ENCODE measurements around the gene GRM2. TPM values are rescaled to one million over a fixed set of nuclear protein-coding genes. Genes with fewer than 3 reads are reported as not detected.

GRM2 gene
- total RNA-seq, 1 experiment from 2014 or later, result 1.9 TPM

GRCh38 chr3:51717446-51717845 lies 10.6 kb downstream of the GRM2 start:
- Mint-ChIP-seq H3K27me3 (ENCODE audit: low read depth) (peaks cover 4% of the 10 kb centered on the region), H3K27ac (peak overlapping the region in 1 of 3 experiments; percentile 2; a peak in 1 of 7 replicates), H3K36me3 (ENCODE audit: insufficient read depth in 1 of 3, low read depth in 3 of 3) (peaks cover 0 to 10% (median 4%) of the 10 kb centered on the region in 3 experiments; a peak in 3 of 7 replicates), H3K9me3 (no peaks in the 10 kb centered on the region; a peak in 1 of 5 replicates), H3K4me3 (no peak overlapping the region), H3K4me1 (peaks cover 18 to 28% of the 10 kb centered on the region in 2 experiments)
- Histone ChIP-seq H3K79me2 (ENCODE audit: insufficient read depth, low read length) (no peaks in the 10 kb centered on the region), H3K4ac (ENCODE audit: low read depth, low read length) (no peak overlapping the region), H3K14ac (ENCODE audit: insufficient read depth, low read length) (no peak overlapping the region), H2BK5ac (ENCODE audit: insufficient read length, low read length) (no peak overlapping the region), H3K23me2 (ENCODE audit: insufficient read length, low read depth, low read length, poor library complexity, severe bottlenecking) (no peaks in the 10 kb centered on the region), H3K9me3 (ENCODE audit: control insufficient read depth, low read depth, low read length) (no peaks in the 10 kb centered on the region), H3K23ac (ENCODE audit: insufficient read length, low read depth, low read length) (no peak overlapping the region), H3K79me1 (ENCODE audit: insufficient read depth, low read depth, low read length, poor library complexity, severe bottlenecking) (no peaks in the 10 kb centered on the region), H3K27ac (ENCODE audit: insufficient read length, low read depth, low read length) (no peak overlapping the region), H3K4me1 (ENCODE audit: insufficient read depth, low read length) (peaks cover 3% of the 10 kb centered on the region; the same call in 1 of the 2 replicates), H2BK20ac (ENCODE audit: low read depth, low read length, poor library complexity, severe bottlenecking) (no peak overlapping the region), H3K4me2 (ENCODE audit: insufficient read depth, insufficient read length, low read length) (no peak overlapping the region), H4K8ac (replicated peaks; ENCODE audit: insufficient read length, low read depth, low read length) (no peak overlapping the region), H2AK5ac (ENCODE audit: insufficient read length, low read length) (no peak overlapping the region), H4K20me1 (ENCODE audit: control insufficient read depth, insufficient read depth, insufficient read length) (no peaks in the 10 kb centered on the region), H3K56ac (ENCODE audit: insufficient read length, low read depth, low read length) (no peak overlapping the region), H3K27me3 (ENCODE audit: insufficient read depth, low read length) (no peaks in the 10 kb centered on the region), H3T11ph (ENCODE audit: low read length) (no peak overlapping the region), H4K91ac (ENCODE audit: insufficient read length, low read depth, low read length) (no peak overlapping the region), H3K9ac (ENCODE audit: extremely low read depth, insufficient read length, low read length) (no peak overlapping the region), H4K5ac (ENCODE audit: insufficient read length, low read depth, low read length) (no peak overlapping the region), H2AFZ (ENCODE audit: low read length) (no peak overlapping the region), H2BK15ac (ENCODE audit: low read depth, low read length) (no peak overlapping the region), H3K18ac (ENCODE audit: insufficient read length, low read depth, low read length) (no peak overlapping the region), H2BK12ac (ENCODE audit: insufficient read length, low read depth, low read length) (no peak overlapping the region), H2BK120ac (ENCODE audit: low read depth, low read length, poor library complexity, severe bottlenecking) (no peak overlapping the region)
- TF ChIP-seq CTCF (conservative IDR thresholded peaks at IDR 0.05), result no peak
- DNase-seq, result no peak
- WGBS (ENCODE audit: extremely low coverage, insufficient read length, low lambda C conversion rate), result no CpG with 5 or more reads among the region's 10 CpGs
